Muscle of arm (tissue), 14 donors: ENCODE measurements around the gene TMEM253. TPM values are rescaled to one million over a fixed set of nuclear protein-coding genes. Genes with fewer than 3 reads are reported as not detected.
A peak's percentile ranks its signal among the peaks of the same experiment; 100 is the strongest.

Source experiments
- DNase-seq: peaks from one replicate; pipeline ENCODE4 v3.0.0-alpha.2; 2013
- long read RNA-seq, 11 donors: transcript quantifications; one replicate each; lab custom pipeline, GENCODE V29; 2026
- polyA plus RNA-seq, 12 donors: library from polyadenylated mRNA; unstranded; fragments of 120-200 nt; gene quantifications; one replicate each; pipeline ENCODE4 v1.2.1, GENCODE V29; 2013; ENCODE audit not compliant: insufficient read length in 12 of 12

TMEM253 gene
- under 1 TPM in 10 of 12 donors, not detected in 2; 0.27 to 0.82 (median 0.52) TPM for polyA plus RNA-seq
- long read RNA-seq, donor 1, partial matches to known transcripts, result 0 of 4 reads
- long read RNA-seq, donor 1, other reads (novel, unspliced or antisense), result 0 of 4 reads
- long read RNA-seq, donor 2, result 0 reads
- long read RNA-seq, donor 3, result 0 reads
- long read RNA-seq, donor 4, result 0 reads
- long read RNA-seq, donor 5, result 0 reads
- long read RNA-seq, donor 6, result 0 reads
- long read RNA-seq, donor 7, result 0 reads
- long read RNA-seq, donor 8, partial matches to known transcripts, result 0 of 1 reads
- long read RNA-seq, donor 8, other reads (novel, unspliced or antisense), result 0 of 1 reads
- long read RNA-seq, donor 9, result 0 reads
- long read RNA-seq, donor 10, result 0 reads
- long read RNA-seq, donor 11, result 0 reads

DNA sequence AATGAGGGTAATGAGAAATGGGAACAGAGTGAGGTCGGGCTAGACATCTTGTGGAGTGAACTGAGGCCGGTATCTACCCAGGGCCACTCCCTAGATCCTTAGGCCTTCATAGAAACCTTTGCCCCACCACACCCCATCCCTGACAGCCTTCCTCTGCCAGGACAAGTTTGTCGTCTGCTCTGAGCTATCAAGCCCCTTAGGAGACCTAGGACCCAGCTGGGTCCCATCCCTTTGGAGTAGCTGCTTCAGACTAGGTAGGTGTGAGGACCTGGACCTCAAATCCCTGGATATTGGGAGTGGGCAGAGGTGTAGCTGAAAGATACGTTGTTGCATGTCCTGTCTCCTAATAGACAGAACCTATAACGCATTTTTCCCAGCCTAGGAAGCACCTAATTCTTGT lies at the start of gene TMEM253:
Gene TMEM253 (plus strand): TSS at position 136 of the 400 bp plus-strand sequence. CDS start 278 bp downstream, outside the sequence.
- DNase-seq, result no peak

DNA sequence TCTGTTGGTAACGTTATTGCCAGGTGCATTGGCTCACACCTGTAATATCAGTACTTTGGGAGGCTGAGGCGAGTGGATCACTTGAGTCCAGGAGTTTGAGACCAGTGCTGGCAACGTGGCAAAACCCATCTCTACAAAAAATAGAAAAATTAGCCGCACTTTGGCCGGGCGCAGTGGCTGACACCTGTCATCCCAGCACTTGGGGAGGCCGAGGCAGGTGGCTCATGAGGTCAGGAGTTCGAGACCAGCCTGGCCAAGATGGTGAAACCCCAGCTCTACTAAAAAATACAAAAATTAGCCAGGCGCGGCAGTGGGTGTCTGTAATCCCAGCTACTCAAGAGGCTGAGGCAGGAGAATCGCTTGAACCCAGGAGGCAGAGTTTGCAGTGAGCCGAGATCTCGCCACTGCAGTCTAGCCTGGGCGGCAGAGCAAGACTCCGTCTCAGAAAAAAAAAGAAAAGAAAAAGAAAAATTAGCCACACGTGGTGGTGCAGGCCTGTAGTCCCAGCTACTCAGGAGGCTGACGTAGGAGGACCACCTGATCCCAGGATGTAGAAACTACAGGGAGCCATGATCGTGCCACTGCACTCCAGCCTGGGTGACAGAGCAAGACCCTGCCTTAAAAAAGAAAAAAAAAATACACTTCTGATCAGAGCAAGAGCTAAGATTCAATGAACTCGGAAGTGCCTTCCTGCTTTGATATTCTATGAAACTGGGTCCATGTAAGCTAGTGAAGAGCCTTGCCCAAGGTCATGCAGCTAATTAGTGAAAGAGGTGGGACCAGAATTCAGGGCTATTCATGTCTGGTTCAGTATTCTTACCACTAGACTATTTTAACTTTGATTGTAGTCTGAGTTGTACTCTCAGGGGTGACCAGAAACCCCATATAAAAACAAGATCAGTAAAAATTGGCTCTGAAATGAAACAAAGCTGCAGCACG lies 47.4 kb upstream of the TMEM253 start:
- DNase-seq, result no peak

DNA sequence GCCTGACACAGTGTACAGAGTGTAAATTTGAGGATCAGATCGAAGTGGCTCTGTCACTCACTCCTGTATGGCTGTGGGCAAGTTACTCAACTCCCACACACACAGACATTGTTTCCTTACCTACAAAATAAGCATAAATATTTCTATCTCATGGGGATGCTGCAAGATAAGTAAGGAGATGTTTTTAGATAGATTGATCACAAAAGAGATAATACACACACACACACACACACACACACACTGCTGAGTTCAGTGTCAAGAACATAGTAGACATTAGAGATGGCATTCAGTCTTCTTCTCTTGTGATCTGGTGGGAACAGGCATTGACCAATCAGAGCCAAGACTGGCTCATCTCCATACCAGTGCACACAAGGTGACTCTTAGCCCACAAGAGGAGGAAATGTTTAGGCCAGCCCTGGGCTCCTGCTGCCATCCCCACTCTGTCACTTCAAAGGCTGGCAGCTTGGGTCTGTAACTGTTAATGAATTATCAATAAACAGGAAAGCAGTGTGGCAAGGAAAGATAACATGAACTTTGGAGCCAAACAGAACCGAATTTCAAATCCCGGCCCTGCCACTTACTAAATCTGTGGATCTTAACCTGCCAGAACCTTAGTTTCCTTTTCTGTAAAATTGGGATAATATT lies 46.6 kb upstream of the TMEM253 start:
- DNase-seq, result no peak

DNA sequence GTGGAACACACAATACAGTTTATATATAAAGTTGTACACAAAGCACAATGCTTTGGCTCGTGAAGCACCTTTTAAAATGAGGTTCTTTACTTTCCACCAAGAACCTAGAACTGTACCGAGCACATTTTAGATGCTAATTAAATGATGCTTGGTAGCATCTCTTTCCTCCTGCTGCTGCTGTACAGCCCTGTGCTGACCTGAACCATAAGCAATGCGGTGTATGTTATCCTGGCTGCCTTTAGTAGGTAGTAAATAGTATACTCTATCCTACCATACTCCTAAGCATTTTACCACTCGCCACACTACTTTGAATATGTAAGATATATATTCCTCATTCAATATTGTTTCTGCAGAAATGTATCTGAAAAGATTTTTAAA lies 46.1 kb upstream of the TMEM253 start:
- no peak for DNase-seq

DNA sequence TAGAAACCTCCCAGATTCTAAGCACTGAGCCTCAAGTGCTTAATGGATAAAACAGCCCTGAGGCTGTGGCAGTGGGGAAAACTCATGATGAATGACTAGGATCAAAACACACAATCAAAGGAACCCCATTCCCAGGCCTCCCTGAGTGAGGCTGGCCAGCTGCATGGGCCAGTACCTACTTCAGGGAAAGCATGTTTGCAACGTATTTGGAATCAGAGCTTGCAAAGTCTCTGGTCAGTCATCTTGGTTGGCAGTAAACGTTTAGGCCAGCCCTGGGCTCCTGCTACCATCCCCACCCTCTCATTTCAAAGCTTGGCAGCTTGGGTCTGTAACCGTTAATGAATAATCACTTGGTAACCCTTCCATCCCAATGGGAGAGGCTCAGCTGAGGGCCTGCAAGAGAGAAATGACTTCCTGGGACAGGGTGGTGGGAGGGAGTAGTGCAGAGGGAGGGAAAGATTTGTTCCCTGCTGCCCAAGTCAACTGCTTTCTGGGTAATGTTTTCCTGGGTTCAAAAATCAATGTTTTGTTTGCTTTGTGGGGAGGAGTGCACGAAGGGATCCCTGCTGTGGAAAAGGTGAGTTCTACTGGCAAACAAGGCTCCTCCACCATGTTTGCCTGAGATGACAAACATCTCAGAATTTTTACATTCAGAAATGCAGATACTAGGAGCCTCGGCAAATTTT lies 45.3 kb upstream of the TMEM253 start:
- DNase-seq, result peak; percentile 21

DNA sequence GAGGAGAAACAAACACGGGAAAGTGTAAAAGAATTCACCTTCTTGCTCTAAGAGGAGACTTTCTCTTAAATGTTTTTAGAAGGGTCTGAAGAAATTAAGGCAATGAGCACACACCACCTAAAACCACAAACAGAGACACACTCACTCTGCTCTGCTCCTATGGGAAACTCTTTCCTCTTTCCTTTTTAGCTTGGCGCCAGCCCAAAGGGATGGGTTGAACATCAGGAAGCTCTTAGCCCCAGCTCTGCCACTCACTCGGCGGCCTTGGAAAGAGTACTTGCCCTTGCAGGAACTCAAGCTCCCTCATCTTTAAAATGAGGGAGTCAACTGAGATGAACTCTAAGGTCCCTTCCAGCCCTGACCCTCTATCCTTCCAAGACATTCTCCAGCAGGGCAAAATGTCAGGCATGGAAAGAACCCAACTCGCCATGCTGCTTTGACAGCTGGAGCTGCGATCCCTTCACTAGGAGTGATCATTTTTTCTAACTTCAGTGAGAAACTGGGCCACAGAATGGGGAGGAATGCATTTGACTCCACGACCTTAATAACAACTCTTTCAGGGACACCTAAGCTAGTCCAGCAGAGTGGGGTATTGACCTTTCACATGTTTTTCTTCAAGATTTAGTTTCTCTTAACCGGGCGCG lies 44.2 kb upstream of the TMEM253 start:
- peak; percentile 21 for DNase-seq

DNA sequence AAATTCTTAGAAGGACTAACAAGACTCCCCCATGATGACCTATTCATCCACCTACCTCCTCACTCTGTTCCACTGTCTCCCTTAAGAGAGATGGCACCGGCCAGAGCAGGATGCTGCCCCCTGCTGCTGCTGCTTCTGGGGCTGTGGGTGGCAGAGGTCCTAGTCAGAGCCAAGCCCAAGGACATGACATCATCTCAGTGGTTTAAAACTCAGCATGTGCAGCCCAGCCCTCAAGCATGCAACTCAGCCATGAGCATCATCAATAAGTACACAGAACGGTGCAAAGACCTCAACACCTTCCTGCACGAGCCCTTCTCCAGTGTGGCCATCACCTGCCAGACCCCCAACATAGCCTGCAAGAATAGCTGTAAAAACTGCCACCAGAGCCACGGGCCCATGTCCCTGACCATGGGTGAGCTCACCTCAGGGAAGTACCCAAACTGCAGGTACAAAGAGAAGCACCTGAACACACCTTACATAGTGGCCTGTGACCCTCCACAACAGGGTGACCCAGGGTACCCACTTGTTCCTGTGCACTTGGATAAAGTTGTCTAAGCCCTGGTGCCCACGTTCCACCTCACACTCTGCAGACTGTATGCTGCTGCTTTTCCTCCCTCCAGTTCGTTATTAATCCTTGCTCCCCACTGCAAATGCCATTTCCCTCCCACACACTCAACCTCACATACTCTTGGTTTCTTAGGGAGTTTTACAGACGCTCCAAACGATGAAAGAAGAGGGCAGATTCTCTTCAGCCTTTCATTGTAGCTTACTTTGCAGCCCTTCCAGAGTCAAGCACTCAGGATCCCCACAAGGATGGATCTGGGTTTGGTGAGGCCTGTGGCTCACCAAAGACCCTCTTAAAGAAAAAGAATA lies 42.8 kb upstream of the TMEM253 start, which contains the start of gene RNASE8:
Gene RNASE8 (plus strand): TSS at position 20 of the 873 bp plus-strand sequence. CDS start 71 bp downstream, at position 91.
- DNase-seq, result no peak

DNA sequence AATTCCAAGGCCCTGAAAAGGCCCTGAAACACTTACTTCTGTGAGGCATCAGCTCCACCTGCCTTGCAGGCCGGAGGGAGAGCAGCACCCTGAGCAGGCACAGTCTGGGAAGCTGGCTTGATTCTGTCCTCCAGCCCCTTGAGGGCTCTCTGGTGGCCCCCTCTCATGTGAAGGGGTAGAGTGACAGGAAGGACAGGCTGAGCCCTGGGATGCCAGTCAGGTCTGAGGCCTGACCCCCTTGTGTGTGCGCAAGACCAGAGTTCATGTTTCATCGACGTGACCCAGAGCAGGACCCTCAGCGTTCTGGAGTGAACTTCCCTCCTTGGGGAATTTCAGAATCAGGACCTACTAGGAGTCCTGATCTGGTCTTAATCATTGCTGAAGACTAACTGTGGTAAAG lies 42.0 kb upstream of the TMEM253 start:
- DNase-seq, result no peak

DNA sequence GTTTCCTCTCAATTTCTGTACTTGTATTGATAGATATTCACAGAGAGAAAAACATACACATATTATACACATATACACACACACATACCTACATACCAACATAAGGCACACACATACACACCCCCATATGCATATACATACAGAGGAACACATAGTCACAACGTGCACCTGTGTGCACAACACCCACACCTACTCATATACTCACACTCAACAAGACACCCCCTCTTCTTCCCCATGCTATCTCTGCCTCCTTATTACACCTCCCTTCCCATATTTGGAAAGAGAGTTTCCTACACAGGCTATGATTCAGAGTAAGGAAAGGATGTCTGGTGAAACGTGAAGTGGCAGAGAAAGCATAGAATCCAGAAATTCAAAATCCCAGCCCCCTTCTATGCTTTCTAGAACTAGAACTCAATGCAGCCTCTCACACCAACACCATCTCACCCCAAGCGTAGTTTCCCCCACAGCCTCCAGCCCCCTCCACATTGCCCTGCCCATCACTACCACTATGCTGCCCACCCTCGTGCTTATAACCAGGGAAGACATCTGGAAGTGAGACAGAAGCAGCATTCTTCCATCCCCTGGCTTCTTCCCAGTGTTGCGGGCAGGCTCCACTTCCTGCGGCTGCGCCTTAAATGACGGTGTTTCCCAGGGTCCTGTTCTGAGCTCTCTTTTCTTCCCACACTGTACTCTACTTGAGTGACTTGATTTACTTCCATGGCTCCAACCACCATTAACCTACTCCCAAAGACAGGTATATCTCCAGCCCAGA lies 40.8 kb upstream of the TMEM253 start:
- DNase-seq, result no peak

DNA sequence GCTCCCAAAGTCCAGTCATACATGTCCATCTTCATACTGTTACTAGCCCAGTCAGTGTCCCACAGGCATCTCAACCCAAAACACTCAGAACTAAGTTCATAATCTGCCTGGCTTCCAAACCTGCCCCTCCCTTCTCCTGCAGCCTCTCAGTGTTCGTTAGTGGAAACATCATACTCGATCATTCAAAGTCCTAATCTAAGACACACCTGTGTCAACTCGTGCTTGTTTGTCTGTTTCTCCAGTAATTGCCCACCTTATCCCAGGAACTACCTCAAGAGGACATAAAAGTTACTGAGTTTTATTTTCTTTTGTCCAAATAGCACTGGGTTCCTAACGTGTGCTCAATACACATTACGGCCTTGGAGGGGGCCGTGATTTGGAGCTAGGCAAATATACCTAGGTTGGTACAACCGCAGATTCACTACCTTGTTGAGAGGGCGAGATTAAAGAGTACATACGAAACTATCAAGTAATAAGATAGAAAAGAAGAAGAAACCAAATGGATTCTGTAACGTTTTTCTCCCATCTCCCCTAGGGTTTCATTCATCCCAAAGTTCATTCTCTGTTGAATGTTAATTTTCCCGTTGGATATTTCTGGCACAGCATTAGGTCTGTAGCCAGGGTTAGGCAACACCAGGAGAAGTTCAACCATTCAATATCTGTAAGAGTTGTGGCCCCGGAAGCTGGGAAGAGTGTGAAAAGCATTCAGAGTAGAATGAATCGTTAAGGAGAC lies 40.1 kb upstream of the TMEM253 start:
- DNase-seq, result no peak

DNA sequence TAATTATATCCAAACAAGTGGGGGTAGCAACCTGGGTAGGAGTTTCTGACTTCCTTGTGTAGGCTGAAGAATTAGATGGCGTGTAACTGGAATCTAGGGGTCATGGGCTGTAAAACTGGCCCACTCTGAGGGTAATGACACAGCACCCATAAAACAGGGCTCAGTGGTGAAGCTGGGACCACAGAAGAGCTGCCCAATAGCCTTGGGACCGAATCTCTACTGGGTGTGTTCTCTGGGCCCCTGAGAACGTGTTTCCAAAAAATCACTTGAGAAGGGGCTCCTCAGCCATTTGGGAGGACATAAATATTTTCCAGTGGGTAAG lies 39.6 kb upstream of the TMEM253 start:
- no peak for DNase-seq

DNA sequence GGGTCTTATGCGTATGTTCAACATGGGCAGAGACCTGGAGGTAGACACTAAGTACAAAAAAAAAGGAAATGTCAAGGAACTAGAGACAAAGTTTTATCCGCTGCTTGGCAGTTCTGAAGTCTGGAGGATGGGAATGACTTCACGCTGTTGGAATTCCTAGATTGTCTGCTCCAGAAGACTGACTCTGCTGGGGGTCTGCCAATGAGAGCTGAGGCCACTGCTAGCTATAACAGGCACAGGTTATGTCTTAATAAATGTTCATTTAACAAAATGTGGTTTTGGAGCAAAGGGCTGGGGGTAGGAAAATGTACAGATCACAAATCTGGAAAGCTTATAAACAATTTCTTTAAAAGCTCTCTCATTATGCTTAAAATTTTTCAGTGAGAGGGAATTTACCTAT lies 37.4 kb upstream of the TMEM253 start:
- DNase-seq, result peak; percentile 30

DNA sequence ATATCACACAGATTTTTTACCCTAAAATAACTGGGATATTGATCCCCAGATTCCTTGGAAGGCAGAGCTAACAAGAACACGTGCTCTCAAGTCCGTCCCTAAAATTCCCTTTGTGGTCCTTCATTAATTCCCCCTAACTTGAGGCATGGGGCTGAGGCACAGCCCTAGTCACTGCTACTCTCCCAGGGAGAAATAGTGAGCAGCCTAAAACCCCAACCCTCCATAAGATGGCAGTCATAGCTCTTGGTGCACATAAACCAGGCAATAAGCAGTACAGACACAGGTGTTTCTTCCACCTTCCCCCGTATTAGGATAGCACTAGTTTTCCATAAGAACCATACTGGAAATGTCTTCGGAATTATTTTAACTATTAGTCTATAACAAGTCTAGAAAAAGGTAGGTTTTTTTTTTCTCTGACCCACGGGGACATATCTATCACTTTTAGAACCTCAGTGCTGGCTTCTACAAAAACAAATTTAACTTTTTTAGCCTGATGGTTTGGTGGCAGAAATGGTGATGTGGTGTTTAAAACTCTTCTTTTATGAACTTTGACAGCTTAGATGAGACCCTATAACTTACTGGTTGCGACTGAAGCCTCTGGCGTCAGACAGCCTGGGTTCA lies 33.9 kb upstream of the TMEM253 start:
- DNase-seq, result no peak

DNA sequence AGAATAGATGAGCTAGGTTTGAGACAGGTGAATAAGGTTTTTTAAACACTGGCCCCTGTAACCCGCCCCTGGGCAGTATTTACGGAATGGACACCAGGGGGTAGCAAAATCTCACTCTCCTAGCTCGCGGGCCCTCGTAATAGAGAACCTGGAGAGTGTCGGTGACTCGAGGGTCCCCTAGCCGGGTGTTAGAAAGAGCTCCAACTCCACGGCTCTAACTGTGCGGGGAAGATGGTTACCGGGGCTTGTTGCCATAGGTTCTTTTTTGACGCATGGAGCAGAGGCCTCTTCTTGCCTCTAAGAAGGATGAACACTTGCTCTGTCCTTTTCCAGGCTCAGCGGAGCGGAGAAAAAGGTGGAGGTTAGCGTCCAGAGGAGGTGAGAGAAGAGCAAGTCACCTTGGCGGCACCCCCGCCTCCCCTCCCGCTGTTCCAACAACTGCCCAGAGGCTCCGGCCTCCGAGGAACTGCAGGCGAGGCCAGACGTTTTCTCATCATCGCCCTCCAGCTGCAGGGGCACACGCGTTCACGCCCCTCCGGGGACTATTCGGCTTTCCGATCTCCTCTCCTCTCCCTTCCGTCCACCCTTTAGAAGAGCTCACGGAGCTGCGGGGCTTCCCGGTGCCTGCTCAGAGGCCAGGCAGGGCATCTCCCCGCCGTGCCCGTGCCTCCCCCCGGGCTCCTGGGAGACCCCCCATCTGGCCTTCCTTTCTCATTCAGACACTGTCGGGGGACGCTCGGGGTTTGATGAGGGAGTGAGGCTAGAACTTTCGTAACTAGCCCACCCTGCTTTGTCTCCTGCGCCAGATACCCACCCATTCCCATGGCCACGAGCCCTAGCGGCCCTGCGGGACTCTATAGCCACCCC lies 32.1 kb upstream of the TMEM253 start:
- DNase-seq, result peak; percentile 72

DNA sequence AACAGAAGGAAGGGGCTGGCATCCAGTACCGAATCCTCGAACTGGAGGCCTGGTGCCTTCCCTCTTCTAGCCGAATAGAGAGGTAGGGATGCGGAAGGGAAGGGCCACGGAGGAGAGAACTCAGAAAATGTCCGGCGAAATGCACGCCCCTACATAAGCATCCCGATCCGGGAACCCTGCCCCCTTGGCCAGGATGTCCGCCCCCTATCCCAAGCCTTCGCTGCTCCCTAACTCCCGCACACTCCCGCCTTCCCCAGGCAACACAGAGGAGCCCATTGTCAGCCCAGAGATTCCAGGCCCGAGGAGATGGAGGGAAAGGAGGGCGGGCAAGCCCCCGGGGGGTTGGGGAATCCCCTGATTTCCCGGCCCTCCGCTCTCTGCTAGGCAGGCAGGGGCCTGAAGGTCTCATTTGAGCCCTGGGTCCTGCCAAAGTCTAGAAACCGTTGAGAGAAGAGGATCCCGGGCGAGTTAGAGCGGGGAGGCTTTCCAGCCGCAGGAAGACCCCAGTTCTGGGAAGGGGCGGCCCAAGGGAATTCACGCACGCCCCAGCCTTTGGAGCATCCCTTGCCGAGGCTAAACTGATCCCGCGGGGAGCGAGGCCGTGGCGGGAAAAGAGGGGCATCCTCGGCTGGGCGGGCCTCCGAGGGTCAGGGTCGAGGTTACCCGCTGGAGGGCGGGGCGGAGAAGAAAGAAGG lies 31.3 kb upstream of the TMEM253 start:
- DNase-seq, result peak; percentile 81

DNA sequence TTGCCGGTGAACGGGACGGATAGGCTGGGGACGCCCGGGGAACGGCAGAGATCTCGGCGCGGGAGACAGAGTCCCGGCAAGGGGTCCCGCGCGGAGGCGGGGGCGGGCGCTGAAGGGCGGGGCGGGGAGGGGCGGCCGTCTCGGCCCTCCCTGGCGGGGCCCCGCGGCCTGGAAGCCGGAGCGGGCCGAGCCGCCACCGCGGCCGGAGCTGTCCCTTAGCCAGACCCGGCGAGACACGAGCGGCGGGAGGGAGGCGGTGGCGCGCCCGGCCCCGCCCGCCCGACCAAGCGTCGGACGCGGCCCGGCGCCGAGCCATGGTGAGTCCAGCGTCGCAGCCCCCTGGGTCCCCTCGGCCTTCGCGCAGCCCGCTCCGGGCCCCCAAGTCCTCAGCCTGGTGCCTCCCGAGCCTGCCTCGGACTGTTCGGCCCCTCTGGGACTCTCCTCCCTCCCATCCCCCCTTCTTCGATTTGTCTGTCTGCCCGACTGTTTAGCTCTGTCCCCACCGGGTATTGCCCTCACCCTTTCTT lies 30.7 kb upstream of the TMEM253 start, which contains the start of gene ARHGEF40:
Gene ARHGEF40 (plus strand): TSS at position 222 of the 527 bp plus-strand sequence. CDS start 93 bp downstream, at position 315.
- DNase-seq, result peak; percentile 66
